Neural cell (in vitro differentiated cells): ENCODE measurements around the gene SRI.

Source experiments
- EP300 ChIP-seq: fragments of 450-650 bp; conservative IDR thresholded peaks from 2 replicates; pipeline ENCODE4 v1.6.1; 2014; ENCODE audit warnings: antibody characterized with exemption, mild to moderate bottlenecking, moderate library complexity; ENCODE audit not compliant: poor library complexity, severe bottlenecking
- EZH2 ChIP-seq: fragments of 200-600, 300-800 bp; shearing (Covaris generic), sonication (generic); IDR thresholded peaks from 2 replicates; pipeline ENCODE4 v1.6.1; 2014; ENCODE audit warnings: antibody characterized with exemption, low read length, borderline replicate concordance, mild to moderate bottlenecking; ENCODE audit not compliant: insufficient read depth, poor library complexity, severe bottlenecking
- MXI1 ChIP-seq: fragments of 450-650 bp; conservative IDR thresholded peaks from 2 replicates; pipeline ENCODE4 v1.6.1; 2014; ENCODE audit warnings: antibody characterized with exemption, mild to moderate bottlenecking; ENCODE audit not compliant: poor library complexity, severe bottlenecking
- REST ChIP-seq: IDR thresholded peaks from 2 replicates; pipeline ENCODE4 v1.6.1; 2012; ENCODE audit warnings: borderline replicate concordance
- TAF1 ChIP-seq: IDR thresholded peaks from 2 replicates; pipeline ENCODE4 v1.6.1; 2012; ENCODE audit warnings: low read depth
- TF ChIP-seq, protein P1 (sequence below): fragments of 450-650 bp; IDR thresholded peaks from 2 replicates; pipeline ENCODE4 v1.5.1; 2014; ENCODE audit warnings: antibody characterized with exemption, mild to moderate bottlenecking, moderate library complexity; ENCODE audit not compliant: poor library complexity, severe bottlenecking

DNA sequence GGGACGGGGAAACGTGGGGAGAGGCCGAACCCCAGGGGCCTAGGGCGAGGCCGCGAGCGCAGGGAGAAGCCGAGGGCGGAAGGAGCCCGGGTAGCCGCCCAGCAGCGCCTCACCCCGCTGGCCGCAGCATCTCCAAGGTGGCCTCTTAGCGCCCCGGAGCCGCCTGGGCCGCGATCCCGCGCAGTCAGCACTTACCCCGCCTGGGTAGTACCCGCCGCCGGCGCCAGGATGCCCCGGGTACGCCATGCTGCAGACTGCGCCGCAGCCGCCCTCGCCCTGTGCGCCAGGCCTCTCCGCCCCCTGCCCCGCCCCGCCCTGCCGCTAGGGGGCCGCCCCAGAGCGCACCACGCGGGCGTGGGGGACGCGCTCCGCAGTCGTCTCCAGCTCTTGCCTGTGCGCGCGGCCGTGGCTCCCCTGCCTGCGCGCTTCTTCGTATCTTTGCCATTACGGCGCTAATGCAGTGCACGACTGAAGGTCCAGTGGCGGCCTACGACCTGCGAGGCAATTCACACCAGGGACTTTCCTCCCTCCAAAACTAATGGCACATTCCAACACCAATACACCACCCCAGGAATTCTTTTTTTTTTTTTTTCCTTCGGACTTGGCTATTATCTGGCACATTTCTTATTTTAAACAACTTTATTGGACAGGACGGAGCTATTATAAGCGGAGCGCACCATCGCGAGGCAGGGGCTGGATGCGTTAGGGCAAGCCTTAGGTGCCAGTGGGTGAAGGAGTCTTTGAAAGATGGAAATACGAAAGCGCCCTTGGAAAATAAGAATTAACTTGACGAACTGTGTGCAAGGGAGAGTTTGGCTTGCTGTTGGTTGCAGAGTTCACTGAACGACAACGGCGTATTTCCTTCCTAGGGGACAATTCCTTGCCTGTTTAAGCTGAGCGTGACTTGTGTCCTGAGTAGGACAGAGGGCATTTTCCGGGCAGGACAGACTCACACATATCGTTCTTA is at the start of gene SRI:
- TF ChIP-seq REST (peak; percentile 34), MXI1 (peak; percentile 80), EZH2 (no peak), TAF1 (no peak), EP300 (peak; percentile 50)
- TF ChIP-seq, protein P1, sequence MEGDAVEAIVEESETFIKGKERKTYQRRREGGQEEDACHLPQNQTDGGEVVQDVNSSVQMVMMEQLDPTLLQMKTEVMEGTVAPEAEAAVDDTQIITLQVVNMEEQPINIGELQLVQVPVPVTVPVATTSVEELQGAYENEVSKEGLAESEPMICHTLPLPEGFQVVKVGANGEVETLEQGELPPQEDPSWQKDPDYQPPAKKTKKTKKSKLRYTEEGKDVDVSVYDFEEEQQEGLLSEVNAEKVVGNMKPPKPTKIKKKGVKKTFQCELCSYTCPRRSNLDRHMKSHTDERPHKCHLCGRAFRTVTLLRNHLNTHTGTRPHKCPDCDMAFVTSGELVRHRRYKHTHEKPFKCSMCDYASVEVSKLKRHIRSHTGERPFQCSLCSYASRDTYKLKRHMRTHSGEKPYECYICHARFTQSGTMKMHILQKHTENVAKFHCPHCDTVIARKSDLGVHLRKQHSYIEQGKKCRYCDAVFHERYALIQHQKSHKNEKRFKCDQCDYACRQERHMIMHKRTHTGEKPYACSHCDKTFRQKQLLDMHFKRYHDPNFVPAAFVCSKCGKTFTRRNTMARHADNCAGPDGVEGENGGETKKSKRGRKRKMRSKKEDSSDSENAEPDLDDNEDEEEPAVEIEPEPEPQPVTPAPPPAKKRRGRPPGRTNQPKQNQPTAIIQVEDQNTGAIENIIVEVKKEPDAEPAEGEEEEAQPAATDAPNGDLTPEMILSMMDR, result peak; percentile 93
